Stimulated activated CD8-positive, alpha-beta memory T cell treated with anti-CD3 and anti-CD28 coated beads, Interleukin-7, amount 100 ng/mL, for 4 hours (primary cell): Measurements from ENCODE around the gene CDK5RAP2.
"Not testable (repeated sequence)": the region's sequence is repeated elsewhere in the genome, so short reads cannot be mapped to it uniquely, and the experiment has no call there.

Experiments
- DNase-seq, 2 donors: peaks; one replicate each; pipeline ENCODE4 v3.0.0-alpha.2; 2020; ENCODE audit warnings: low read depth in 2 of 2

CDK5RAP2 gene

GRCh38 chr9:120545701-120546550 lies 34.0 kb downstream of the CDK5RAP2 start:
- DNase-seq = no peak

- no peak for DNase-seq
Observed at GRCh38 chr9:120544441-120544840, 35.5 kb downstream of the CDK5RAP2 start.

GRCh38 chr9:120542701-120543490 lies 37.1 kb downstream of the CDK5RAP2 start:
- no peak for DNase-seq

- no peak for DNase-seq
Observed at GRCh38 chr9:120541921-120542320, 38.0 kb downstream of the CDK5RAP2 start.

GRCh38 chr9:120539951-120540350 lies 40.0 kb downstream of the CDK5RAP2 start:
- no peak for DNase-seq

- DNase-seq = no peak
Observed at GRCh38 chr9:120538339-120538738, 41.6 kb downstream of the CDK5RAP2 start.

GRCh38 chr9:120536949-120537640 lies 42.9 kb downstream of the CDK5RAP2 start:
- no peak for DNase-seq

- DNase-seq = no peak
Observed at GRCh38 chr9:120536094-120536493, 43.9 kb downstream of the CDK5RAP2 start.

GRCh38 chr9:120534266-120534665 lies 45.7 kb downstream of the CDK5RAP2 start:
- DNase-seq = no peak

- DNase-seq = no peak
Observed at GRCh38 chr9:120532891-120533290, 47.1 kb downstream of the CDK5RAP2 start.

GRCh38 chr9:120532475-120532874 lies 47.5 kb downstream of the CDK5RAP2 start:
- no peak for DNase-seq

- DNase-seq = no peak
Observed at GRCh38 chr9:120531683-120532300, 48.2 kb downstream of the CDK5RAP2 start.

GRCh38 chr9:120530220-120530832 lies 49.6 kb downstream of the CDK5RAP2 start:
- not testable (repeated sequence) for DNase-seq

- DNase-seq = no peak
Observed at GRCh38 chr9:120528829-120529228, 51.1 kb downstream of the CDK5RAP2 start.

- no peak for DNase-seq
Observed at GRCh38 chr9:120528327-120528726, 51.6 kb downstream of the CDK5RAP2 start.

GRCh38 chr9:120526534-120526933 lies 53.4 kb downstream of the CDK5RAP2 start:
- DNase-seq = no peak

- DNase-seq = no peak
Observed at GRCh38 chr9:120524863-120525262, 55.1 kb downstream of the CDK5RAP2 start.

GRCh38 chr9:120524038-120524437 lies 55.9 kb downstream of the CDK5RAP2 start:
- no peak for DNase-seq

- DNase-seq = no peak
Observed at GRCh38 chr9:120522558-120522957, 57.4 kb downstream of the CDK5RAP2 start.

GRCh38 chr9:120522032-120522431 lies 57.9 kb downstream of the CDK5RAP2 start:
- DNase-seq = no peak

- no peak for DNase-seq
Observed at GRCh38 chr9:120521101-120521500, 58.9 kb downstream of the CDK5RAP2 start.
